Brain microvascular endothelial cell (primary cell): ENCODE data around the gene TFAM.

Source experiments
- DNase-seq: peaks from one replicate; pipeline ENCODE4 v3.0.0-alpha.2; 2020
- H3K27ac ChIP-seq: fragments of 250-450 bp; sonication (Bioruptor Pico); 2 replicates; pipeline ENCODE4 v1.5.1; 2020; ENCODE audit warnings: mild to moderate bottlenecking, moderate library complexity
- H3K27me3 ChIP-seq: fragments of 250-450 bp; sonication (Bioruptor Pico); replicated peaks from 2 replicates; pipeline ENCODE4 v1.5.1; 2020; ENCODE audit warnings: mild to moderate bottlenecking
- H3K36me3 ChIP-seq: fragments of 250-450 bp; sonication (Bioruptor Pico); replicated peaks from 2 replicates; pipeline ENCODE4 v1.5.1; 2020; ENCODE audit warnings: mild to moderate bottlenecking
- H3K4me3 ChIP-seq: 2 replicates; pipeline ENCODE4 v1.5.1; 2011; ENCODE audit warnings: low read depth, mild to moderate bottlenecking, control low read depth, low read length, moderate library complexity
- in situ Hi-C: cut with HindIII; loops from 2 replicates; pipeline ENCODE4 v1.10.0; 2017; ENCODE audit warnings: low sequenced_read_pairs, low pct_ligation_motif_present
- TF ChIP-seq, protein P1 (sequence below): IDR thresholded peaks from 2 replicates; pipeline ENCODE4 v1.5.1; 2011; ENCODE audit warnings: low read depth, mild to moderate bottlenecking, moderate library complexity, low read length, control low read depth, inconsistent platforms; ENCODE audit errors: missing control alignments

Gene TFAM

DNA sequence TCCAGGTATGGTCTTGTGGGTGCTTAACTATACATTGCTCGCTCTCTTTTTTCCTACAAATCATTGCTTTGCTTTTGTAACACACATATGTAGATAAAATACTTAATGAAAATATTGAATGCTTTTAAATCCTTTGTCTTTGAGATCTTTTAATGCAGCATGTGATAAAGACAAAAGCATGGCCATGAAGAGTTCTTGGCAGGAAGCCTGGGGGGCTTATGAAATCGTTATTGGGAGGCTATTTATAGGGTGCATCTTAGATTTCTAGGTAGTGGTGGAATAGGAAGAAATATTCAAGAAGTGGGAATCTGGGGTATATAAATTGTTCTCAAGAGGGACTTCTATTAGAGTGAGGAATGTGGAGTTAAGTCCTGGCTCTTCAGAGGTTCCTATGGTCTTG, 28.5 kb upstream of the TFAM start:
- Histone ChIP-seq H3K4me3 (no peak overlapping the region), H3K27me3 (no peaks in the 10 kb centered on the region), H3K27ac (no peak overlapping the region), H3K36me3 (no peaks in the 10 kb centered on the region)
- TF ChIP-seq, protein P1, sequence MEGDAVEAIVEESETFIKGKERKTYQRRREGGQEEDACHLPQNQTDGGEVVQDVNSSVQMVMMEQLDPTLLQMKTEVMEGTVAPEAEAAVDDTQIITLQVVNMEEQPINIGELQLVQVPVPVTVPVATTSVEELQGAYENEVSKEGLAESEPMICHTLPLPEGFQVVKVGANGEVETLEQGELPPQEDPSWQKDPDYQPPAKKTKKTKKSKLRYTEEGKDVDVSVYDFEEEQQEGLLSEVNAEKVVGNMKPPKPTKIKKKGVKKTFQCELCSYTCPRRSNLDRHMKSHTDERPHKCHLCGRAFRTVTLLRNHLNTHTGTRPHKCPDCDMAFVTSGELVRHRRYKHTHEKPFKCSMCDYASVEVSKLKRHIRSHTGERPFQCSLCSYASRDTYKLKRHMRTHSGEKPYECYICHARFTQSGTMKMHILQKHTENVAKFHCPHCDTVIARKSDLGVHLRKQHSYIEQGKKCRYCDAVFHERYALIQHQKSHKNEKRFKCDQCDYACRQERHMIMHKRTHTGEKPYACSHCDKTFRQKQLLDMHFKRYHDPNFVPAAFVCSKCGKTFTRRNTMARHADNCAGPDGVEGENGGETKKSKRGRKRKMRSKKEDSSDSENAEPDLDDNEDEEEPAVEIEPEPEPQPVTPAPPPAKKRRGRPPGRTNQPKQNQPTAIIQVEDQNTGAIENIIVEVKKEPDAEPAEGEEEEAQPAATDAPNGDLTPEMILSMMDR: no peak
- no peak for DNase-seq
- in situ Hi-C loops: no loop called here

DNA sequence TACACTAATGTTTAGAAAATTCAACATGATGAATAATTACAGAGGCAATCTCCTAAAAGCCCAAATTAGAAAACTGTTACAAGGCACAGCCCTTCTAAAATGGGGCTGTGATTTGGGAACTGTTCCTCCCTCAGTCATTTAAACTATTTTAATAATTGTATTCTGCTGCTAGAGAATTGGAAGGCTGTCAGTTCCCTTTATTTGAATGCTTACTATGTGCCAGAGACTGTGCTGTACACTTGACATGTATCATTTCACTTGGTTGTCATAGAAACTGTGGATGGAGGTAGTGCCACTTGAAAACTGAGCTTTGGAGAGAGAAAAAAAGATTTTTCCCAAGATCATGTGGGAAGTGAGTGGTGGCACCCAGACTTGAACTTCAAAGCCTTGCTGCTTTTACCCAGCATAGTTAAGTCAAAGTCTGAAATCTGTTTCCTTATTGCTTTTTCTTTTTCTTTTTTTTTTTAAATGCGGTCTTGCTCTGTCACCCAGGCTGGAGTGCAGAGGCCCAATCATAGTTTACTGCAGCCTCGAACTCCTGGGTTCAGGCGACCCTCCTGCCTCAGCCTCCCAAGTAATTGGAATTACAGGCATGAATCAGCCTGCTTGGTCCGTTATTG, 26.8 kb upstream of the TFAM start:
- no peaks in the 10 kb centered on the region for H3K27me3 ChIP-seq
- H3K4me3 ChIP-seq: no peak overlapping the region
- H3K36me3 ChIP-seq: no peaks in the 10 kb centered on the region
- no peak for DNase-seq
- TF ChIP-seq, protein P1: no peak
- no peak overlapping the region for H3K27ac ChIP-seq
- in situ Hi-C loops: no loop called here

DNA sequence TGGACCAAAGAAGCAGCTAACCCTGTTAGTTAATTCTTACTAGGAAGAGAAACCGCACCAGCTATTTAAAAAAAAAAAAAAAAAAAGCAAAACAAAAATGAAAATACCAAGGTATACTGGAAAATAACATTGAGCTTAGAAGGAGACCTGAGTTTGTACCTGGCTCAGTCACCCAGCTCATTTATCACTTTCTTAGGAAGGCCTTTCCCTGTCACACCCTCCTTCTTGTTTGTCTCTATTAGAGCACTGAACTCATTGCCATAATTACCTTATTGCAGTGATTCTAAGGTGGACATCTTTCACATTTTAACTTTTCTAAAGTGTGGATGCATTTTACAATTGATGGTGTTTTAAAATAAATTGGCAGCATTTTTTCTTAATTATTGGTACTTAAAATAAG, 26.3 kb upstream of the TFAM start:
- no peak for DNase-seq
- Histone ChIP-seq H3K27me3 (no peaks in the 10 kb centered on the region), H3K4me3 (no peak overlapping the region), H3K27ac (no peak overlapping the region), H3K36me3 (no peaks in the 10 kb centered on the region)
- TF ChIP-seq, protein P1: no peak
- in situ Hi-C loops: no loop called here

DNA sequence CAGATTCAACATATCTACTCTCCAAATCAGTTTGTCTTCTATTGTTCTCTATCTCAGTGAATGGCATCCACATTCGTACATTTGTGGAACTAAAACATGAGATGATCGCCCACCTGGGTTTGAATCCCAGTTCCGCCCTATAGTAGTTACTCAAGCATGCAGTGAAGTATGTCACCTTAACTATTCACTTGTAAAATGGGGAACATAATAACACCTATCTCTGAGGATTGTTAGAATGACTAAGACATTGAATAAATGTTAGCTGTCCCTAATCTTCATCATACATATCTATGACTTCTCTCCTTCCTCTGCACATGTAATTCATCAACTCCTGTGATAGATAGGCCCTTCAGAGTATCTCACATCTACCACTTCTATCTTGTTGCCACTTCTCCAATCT, 25.7 kb upstream of the TFAM start:
- Histone ChIP-seq H3K4me3 (no peak overlapping the region), H3K36me3 (no peaks in the 10 kb centered on the region), H3K27me3 (no peaks in the 10 kb centered on the region), H3K27ac (no peak overlapping the region)
- in situ Hi-C loops: no loop called here
- TF ChIP-seq, protein P1: no peak
- no peak for DNase-seq

DNA sequence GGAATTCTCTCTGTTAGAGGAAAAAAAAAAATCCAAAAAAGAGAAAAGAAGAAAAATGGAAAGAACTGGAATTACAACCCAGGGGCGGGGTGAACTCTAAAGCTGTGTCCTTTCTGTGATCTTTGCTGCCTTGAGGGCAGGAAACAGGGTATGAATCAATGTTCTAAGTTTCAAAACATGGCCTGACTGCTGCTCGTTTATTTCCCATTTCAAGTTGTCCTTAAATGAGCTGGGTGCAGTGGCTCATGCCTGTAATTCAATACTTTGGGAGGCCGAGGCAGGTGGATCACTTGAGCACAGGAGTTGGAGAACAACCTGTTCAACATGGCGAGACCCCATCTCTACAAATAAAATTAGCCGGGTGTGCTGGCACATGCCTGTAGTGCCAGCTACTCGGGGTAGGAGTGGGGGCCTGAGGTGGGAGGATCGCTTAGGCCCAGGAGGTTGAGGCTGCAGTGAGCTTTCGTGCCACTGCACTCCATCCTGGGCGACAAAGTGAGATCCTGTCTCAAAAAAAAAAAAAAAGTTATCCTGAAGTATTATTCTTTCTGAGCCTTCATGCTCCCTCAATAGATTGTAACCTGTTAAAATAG, 24.7 kb upstream of the TFAM start:
- H3K36me3 ChIP-seq: peaks cover 2% of the 10 kb centered on the region
- no peaks in the 10 kb centered on the region for H3K27me3 ChIP-seq
- TF ChIP-seq, protein P1: no peak
- DNase-seq: no peak
- H3K4me3 ChIP-seq: no peak overlapping the region
- H3K27ac ChIP-seq: no peak overlapping the region
- in situ Hi-C loops: no loop called here

DNA sequence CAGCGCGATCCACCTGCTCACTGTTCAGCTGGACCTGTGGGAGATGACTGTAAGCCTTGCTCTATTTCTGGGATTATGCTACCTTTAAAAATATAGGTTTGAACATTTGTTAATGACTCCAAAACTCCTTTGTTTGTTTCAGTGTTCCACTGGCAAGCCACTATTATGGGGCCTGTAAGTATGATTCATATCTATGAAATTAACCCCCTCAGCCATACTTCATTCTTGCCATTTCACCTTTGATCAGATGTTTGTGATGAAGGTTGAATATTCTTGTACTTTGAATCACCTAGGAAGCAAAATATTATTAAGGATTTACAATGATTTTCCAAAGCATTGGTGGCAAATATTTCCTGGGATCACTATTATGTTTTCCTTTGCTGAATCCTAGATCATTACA, 23.9 kb upstream of the TFAM start:
- H3K36me3 ChIP-seq: peaks cover 2% of the 10 kb centered on the region
- no peak overlapping the region for H3K4me3 ChIP-seq
- DNase-seq: no peak
- TF ChIP-seq, protein P1: no peak
- no peak overlapping the region for H3K27ac ChIP-seq
- in situ Hi-C loops: no loop called here
- H3K27me3 ChIP-seq: no peaks in the 10 kb centered on the region
